HCT116 (cell line): ENCODE results near the gene CAPN15. TPM values are rescaled to one million over a fixed set of nuclear protein-coding genes. Genes with fewer than 3 reads are reported as not detected.

Experiments used
- ATAC-seq: fragments of 200-7000 bp; cut with Tn5 transposase; 2 replicates; pipeline ENCODE4 v1.9.1; 2020; ENCODE audit warnings: mild to moderate bottlenecking, moderate library complexity
- BruUV-seq: library from RNA; stranded (reverse); fragments of 400-500 nt; replicated peaks from 2 replicates; lab custom pipeline; 2021; lab: Mats Ljungman, UMichigan
- CTCF ChIA-PET: fragments of 300-600 bp; sonication (Branson Sonifier 250); formaldehyde crosslinking; loops from one replicate; lab custom pipeline; 2021; ENCODE audit warnings: antibody characterized with exemption; lab: Charles Lee
- POLR2A ChIA-PET: fragments of 300-600, 350-600 bp; sonication (Branson Sonifier 250); formaldehyde crosslinking; loops from one replicate; lab custom pipeline; 2021; ENCODE audit warnings: antibody characterized with exemption; lab: Charles Lee
- RAD21 ChIA-PET, 2 experiments: fragments of 300-600 bp; sonication (Branson Sonifier 250); formaldehyde crosslinking; loops; one replicate each; lab custom pipeline; 2023; ENCODE audit warnings: low total read pairs in 2 of 2; ENCODE audit not compliant: uncharacterized antibody in 2 of 2, unreplicated experiment in 2 of 2, low non-redundant PET in 1 of 2; lab: Charles Lee
- DNase-seq: peaks from one replicate; pipeline ENCODE4 v3.0.0-alpha.2; 2010; ENCODE audit warnings: low read depth, low spot score
- H2AFZ ChIP-seq: fragments of 200-600 bp; shearing (Covaris generic), sonication (generic); 2 replicates; pipeline ENCODE4 v1.6.1; 2017; ENCODE audit warnings: low read depth, mixed run types, mixed read lengths, antibody characterized with exemption, low read length; ENCODE audit not compliant: poor library complexity, severe bottlenecking
- H3K27ac ChIP-seq: 2 replicates; pipeline ENCODE4 v1.5.1; 2012; ENCODE audit warnings: low read depth, low read length
- H3K27me3 ChIP-seq: fragments of 200-600 bp; sonication (generic); 2 replicates; pipeline ENCODE4 v1.6.1; 2016; ENCODE audit warnings: mixed run types, low read length, mixed read lengths; ENCODE audit not compliant: insufficient read depth
- H3K36me3 ChIP-seq, 2 experiments: fragments of 200-500 bp in 1 of 2; fragments of 200-600 bp in 1 of 2; sonication (Bioruptor generic) in 1 of 2; sonication (generic) in 1 of 2; 2 replicates each; pipeline versions ENCODE4 v1.5.1 to v1.6.1; 2014 to 2016; ENCODE audit warnings: low read length in 2 of 2, inconsistent platforms in 1 of 2, mixed read lengths in 1 of 2, mixed run types in 1 of 2; ENCODE audit not compliant: insufficient read depth in 2 of 2, control insufficient read depth in 1 of 2
- H3K4me1 ChIP-seq, 2 experiments: fragments of 200-600 bp in 1 of 2; sonication (generic) in 1 of 2; 2 replicates each; pipeline versions ENCODE4 v1.5.1 to v1.6.1; 2012 to 2017; ENCODE audit warnings: low read length in 2 of 2, inconsistent platforms in 1 of 2, mild to moderate bottlenecking in 1 of 2, mixed read lengths in 1 of 2, mixed run types in 1 of 2, moderate library complexity in 1 of 2; ENCODE audit not compliant: insufficient read depth in 2 of 2, control insufficient read depth in 1 of 2
- H3K4me2 ChIP-seq: fragments of 200-600 bp; sonication (generic); 2 replicates; pipeline ENCODE4 v1.6.1; 2017; ENCODE audit warnings: mixed run types, low read length, mixed read lengths
- H3K4me3 ChIP-seq, 2 experiments: fragments of 200-600 bp in 1 of 2; sonication (generic) in 1 of 2; replicated peaks in 1 of 2; 2 replicates each; pipeline ENCODE4 v1.5.1; 2011 to 2016; ENCODE audit warnings: low read length in 2 of 2, control low read depth in 1 of 2, low read depth in 1 of 2, mild to moderate bottlenecking in 1 of 2, mixed read lengths in 1 of 2, mixed run types in 1 of 2
- H3K79me2 ChIP-seq: fragments of 200-600 bp; sonication (generic); 2 replicates; pipeline ENCODE4 v1.6.1; 2017; ENCODE audit warnings: mild to moderate bottlenecking, mixed run types, low read length, moderate library complexity, mixed read lengths; ENCODE audit not compliant: insufficient read depth
- H3K9ac ChIP-seq: fragments of 200-600 bp; sonication (generic); 2 replicates; pipeline ENCODE4 v1.6.1; 2016; ENCODE audit warnings: low read length, mixed read lengths
- H3K9me2 ChIP-seq: fragments of 200-600 bp; sonication (generic), shearing (Covaris generic); 2 replicates; pipeline ENCODE4 v1.6.1; 2017; ENCODE audit warnings: mixed run types, mild to moderate bottlenecking, moderate library complexity; ENCODE audit not compliant: insufficient read depth
- H3K9me3 ChIP-seq, 2 experiments: fragments of 200-500 bp in 1 of 2; fragments of 200-600 bp in 1 of 2; sonication (Bioruptor generic) in 1 of 2; sonication (generic) in 1 of 2; 2 replicates each; pipeline ENCODE4 v1.6.1; 2014 to 2017; ENCODE audit warnings: low read length in 2 of 2, mixed read lengths in 2 of 2, inconsistent platforms in 1 of 2, low read depth in 1 of 2, mild to moderate bottlenecking in 1 of 2, mixed run types in 1 of 2, moderate library complexity in 1 of 2; ENCODE audit not compliant: control insufficient read depth in 1 of 2, insufficient read depth in 1 of 2
- H4K20me1 ChIP-seq: fragments of 200-600 bp; sonication (generic), shearing (Covaris generic); 2 replicates; pipeline ENCODE4 v1.6.1; 2017; ENCODE audit warnings: mixed run types, mild to moderate bottlenecking, moderate library complexity; ENCODE audit not compliant: insufficient read depth
- CBX3 ChIP-seq: IDR thresholded peaks from 2 replicates; pipeline ENCODE4 v1.6.1; 2012; ENCODE audit warnings: low read depth
- CEBPB ChIP-seq: IDR thresholded peaks from 2 replicates; pipeline ENCODE4 v1.6.1; 2012; ENCODE audit warnings: low read depth
- EZH2phosphoT487 ChIP-seq: fragments of 200-600 bp; IDR thresholded peaks from 2 replicates; pipeline ENCODE4 v1.6.1; 2018; ENCODE audit warnings: antibody characterized with exemption, borderline replicate concordance
- SP1 ChIP-seq: IDR thresholded peaks from 2 replicates; pipeline ENCODE4 v1.6.1; 2012; ENCODE audit warnings: low read depth
- YY1 ChIP-seq: IDR thresholded peaks from 2 replicates; pipeline ENCODE4 v1.6.1; 2011; ENCODE audit warnings: low read length, low read depth, moderate library complexity, mild to moderate bottlenecking; ENCODE audit not compliant: insufficient replicate concordance; ENCODE audit errors: extremely low read depth
- ZFX ChIP-seq: fragments of 450-650 bp; IDR thresholded peaks from 2 replicates; pipeline ENCODE4 v1.6.1; 2017
- ZNF274 ChIP-seq: fragments of 200-500 bp; sonication (Bioruptor generic); IDR thresholded peaks from 2 replicates; pipeline ENCODE4 v1.6.1; 2014; ENCODE audit warnings: mild to moderate bottlenecking, low read depth, low read length, inconsistent platforms
- intact Hi-C: fragments of 100-400 bp; cut with micrococcal nuclease; formaldehyde crosslinking; loops from 2 replicates; pipeline ENCODE4 v1.10.0; 2022
- total RNA-seq: library from RNA; stranded (reverse); gene quantifications from one replicate; pipeline ENCODE4 v1.2.1, GENCODE V29; 2021; ENCODE audit not compliant: unreplicated experiment
- TF ChIP-seq, protein P1 (sequence below): IDR thresholded peaks from 2 replicates; pipeline ENCODE4 v1.6.1; 2012; ENCODE audit warnings: low read depth
- TF ChIP-seq, protein P2 (sequence below): IDR thresholded peaks from 2 replicates; pipeline ENCODE4 v1.6.1; 2011; ENCODE audit warnings: mild to moderate bottlenecking, low read length, moderate library complexity; ENCODE audit not compliant: insufficient replicate concordance; ENCODE audit errors: extremely low read depth
- TF ChIP-seq, protein P3 (sequence below): IDR thresholded peaks from 2 replicates; pipeline ENCODE4 v1.6.1; 2012
- TF ChIP-seq, protein P4 (sequence below), 3 experiments: fragments of 200-600 bp in 1 of 3; sonication (generic) in 1 of 3; IDR thresholded peaks in 2 of 3; conservative IDR thresholded peaks in 1 of 3; 2 replicates each; pipeline ENCODE4 v1.5.1; 2012 to 2017; ENCODE audit warnings: low read depth in 2 of 3, low read length in 2 of 3, antibody characterized with exemption in 1 of 3, borderline replicate concordance in 1 of 3, control low read depth in 1 of 3, mild to moderate bottlenecking in 1 of 3, mixed read lengths in 1 of 3, mixed run types in 1 of 3, moderate library complexity in 1 of 3; ENCODE audit not compliant: insufficient read depth in 1 of 3

The CAPN15 gene
- total RNA-seq, 1 experiment from 2014 or later, result 39.0 TPM

DNA sequence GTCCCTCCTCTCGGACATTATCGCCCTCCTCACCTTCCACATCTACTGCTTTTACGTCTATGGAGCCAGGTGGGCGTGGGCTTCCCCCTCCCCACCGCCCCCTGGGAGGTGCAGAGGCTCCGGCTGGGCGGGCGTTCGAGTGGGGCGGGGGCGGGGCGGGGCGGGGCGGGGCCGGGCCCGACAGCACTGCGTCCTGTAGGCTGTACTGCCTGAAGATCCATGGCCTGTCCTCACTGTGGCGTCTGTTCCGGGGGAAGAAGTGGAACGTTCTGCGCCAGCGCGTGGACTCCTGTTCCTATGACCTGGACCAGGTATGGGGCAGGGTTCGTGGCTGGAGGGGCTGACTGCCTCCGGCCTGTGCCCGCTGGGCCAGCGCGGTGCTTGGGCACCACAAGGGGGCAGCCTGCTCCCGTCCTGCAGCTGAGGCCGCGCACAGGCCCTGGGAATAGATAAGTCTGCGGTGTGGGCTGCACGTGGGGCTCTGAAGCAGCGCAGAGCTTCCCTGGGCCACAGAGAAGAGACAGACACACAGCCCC is 51.4 kb downstream of the CAPN15 start (continued):
- TF ChIP-seq SP1, result no peak
- TF ChIP-seq CEBPB, result no peak
- TF ChIP-seq, all 23 proteins: peak for 3

DNA sequence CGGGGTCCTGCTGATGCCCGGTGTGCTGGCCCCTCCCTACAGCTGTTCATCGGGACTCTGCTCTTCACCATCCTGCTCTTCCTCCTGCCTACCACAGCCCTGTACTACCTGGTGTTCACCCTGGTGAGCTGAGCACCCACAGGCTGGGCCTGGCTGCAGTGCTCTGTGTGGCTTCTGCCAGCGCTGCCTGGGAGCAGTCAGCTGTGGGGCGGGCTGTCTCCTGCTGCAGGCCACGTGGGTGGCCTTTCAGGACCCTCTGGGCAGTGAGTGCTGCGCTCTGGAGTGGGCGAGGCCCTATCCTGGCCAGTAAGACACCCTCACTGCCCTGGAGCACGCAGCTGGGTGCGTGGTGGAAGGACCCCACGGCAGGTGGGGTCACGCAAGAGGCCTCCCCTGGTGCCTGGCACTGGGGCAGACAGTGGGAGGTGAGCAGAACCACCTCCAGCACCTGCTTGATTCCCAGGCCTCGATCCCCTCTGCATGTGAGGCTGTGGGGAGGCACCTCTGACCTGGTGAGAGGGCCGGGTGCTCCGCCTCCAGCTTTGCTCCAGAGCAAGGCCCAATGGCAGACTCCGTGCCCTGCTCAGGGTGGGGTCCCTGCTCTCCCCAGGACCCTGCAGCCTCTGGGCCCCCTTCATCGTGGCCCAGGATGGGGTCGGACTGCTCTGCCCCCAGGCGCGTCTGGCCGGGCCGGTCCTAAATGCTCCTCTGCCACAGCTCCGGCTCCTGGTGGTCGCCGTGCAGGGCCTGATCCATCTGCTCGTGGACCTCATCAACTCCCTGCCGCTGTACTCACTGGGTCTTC is 52.8 kb downstream of the CAPN15 start:
- BruUV-seq, result no TSS peak
- H3K4me1 ChIP-seq, result peaks cover 0 to 2% of the 10 kb centered on the region in 2 experiments; a peak in 1 of 4 replicates
- H3K4me3 ChIP-seq, result no peak overlapping the region
- intact Hi-C loops, result no loop called here
- no peaks in the 10 kb centered on the region for H3K27me3 ChIP-seq
- ChIA-PET RAD21 (no interaction called here), POLR2A (no interaction called here), CTCF (no interaction called here)
- H3K4me2 ChIP-seq, result no peak overlapping the region
- no peaks in the 10 kb centered on the region for H3K9me3 ChIP-seq
- TF ChIP-seq ZFX (no peak), YY1 (no peak), EZH2phosphoT487 (no peak), ZNF274 (no peak), CBX3 (no peak)
- TF ChIP-seq, protein P1, sequence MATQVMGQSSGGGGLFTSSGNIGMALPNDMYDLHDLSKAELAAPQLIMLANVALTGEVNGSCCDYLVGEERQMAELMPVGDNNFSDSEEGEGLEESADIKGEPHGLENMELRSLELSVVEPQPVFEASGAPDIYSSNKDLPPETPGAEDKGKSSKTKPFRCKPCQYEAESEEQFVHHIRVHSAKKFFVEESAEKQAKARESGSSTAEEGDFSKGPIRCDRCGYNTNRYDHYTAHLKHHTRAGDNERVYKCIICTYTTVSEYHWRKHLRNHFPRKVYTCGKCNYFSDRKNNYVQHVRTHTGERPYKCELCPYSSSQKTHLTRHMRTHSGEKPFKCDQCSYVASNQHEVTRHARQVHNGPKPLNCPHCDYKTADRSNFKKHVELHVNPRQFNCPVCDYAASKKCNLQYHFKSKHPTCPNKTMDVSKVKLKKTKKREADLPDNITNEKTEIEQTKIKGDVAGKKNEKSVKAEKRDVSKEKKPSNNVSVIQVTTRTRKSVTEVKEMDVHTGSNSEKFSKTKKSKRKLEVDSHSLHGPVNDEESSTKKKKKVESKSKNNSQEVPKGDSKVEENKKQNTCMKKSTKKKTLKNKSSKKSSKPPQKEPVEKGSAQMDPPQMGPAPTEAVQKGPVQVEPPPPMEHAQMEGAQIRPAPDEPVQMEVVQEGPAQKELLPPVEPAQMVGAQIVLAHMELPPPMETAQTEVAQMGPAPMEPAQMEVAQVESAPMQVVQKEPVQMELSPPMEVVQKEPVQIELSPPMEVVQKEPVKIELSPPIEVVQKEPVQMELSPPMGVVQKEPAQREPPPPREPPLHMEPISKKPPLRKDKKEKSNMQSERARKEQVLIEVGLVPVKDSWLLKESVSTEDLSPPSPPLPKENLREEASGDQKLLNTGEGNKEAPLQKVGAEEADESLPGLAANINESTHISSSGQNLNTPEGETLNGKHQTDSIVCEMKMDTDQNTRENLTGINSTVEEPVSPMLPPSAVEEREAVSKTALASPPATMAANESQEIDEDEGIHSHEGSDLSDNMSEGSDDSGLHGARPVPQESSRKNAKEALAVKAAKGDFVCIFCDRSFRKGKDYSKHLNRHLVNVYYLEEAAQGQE, result no peak
- TF ChIP-seq, protein P2, sequence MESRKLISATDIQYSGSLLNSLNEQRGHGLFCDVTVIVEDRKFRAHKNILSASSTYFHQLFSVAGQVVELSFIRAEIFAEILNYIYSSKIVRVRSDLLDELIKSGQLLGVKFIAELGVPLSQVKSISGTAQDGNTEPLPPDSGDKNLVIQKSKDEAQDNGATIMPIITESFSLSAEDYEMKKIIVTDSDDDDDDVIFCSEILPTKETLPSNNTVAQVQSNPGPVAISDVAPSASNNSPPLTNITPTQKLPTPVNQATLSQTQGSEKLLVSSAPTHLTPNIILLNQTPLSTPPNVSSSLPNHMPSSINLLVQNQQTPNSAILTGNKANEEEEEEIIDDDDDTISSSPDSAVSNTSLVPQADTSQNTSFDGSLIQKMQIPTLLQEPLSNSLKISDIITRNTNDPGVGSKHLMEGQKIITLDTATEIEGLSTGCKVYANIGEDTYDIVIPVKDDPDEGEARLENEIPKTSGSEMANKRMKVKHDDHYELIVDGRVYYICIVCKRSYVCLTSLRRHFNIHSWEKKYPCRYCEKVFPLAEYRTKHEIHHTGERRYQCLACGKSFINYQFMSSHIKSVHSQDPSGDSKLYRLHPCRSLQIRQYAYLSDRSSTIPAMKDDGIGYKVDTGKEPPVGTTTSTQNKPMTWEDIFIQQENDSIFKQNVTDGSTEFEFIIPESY, result no peak
- TF ChIP-seq, protein P3, sequence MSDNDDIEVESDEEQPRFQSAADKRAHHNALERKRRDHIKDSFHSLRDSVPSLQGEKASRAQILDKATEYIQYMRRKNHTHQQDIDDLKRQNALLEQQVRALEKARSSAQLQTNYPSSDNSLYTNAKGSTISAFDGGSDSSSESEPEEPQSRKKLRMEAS, result no peak
- TF ChIP-seq, protein P4, sequence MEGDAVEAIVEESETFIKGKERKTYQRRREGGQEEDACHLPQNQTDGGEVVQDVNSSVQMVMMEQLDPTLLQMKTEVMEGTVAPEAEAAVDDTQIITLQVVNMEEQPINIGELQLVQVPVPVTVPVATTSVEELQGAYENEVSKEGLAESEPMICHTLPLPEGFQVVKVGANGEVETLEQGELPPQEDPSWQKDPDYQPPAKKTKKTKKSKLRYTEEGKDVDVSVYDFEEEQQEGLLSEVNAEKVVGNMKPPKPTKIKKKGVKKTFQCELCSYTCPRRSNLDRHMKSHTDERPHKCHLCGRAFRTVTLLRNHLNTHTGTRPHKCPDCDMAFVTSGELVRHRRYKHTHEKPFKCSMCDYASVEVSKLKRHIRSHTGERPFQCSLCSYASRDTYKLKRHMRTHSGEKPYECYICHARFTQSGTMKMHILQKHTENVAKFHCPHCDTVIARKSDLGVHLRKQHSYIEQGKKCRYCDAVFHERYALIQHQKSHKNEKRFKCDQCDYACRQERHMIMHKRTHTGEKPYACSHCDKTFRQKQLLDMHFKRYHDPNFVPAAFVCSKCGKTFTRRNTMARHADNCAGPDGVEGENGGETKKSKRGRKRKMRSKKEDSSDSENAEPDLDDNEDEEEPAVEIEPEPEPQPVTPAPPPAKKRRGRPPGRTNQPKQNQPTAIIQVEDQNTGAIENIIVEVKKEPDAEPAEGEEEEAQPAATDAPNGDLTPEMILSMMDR (IDR thresholded peaks at IDR 0.05 in 2 of 3, conservative IDR thresholded peaks at IDR 0.05 in 1 of 3; ENCODE audit: borderline replicate concordance in 1 of 3, insufficient read depth in 1 of 3, low read depth in 2 of 3, low read length in 2 of 3), result no peak
- DNase-seq (no peak), ATAC-seq (no peak)
- no peak overlapping the region for H3K9ac ChIP-seq
- no peak overlapping the region for H2AFZ ChIP-seq
- no peaks in the 10 kb centered on the region for H3K9me2 ChIP-seq
- H4K20me1 ChIP-seq, result no peaks in the 10 kb centered on the region
- H3K36me3 ChIP-seq, result no peaks in the 10 kb centered on the region
- no peak overlapping the region for H3K27ac ChIP-seq
- no peaks in the 10 kb centered on the region for H3K79me2 ChIP-seq
